ENCODE results near the gene BAIAP2L1.

DNA sequence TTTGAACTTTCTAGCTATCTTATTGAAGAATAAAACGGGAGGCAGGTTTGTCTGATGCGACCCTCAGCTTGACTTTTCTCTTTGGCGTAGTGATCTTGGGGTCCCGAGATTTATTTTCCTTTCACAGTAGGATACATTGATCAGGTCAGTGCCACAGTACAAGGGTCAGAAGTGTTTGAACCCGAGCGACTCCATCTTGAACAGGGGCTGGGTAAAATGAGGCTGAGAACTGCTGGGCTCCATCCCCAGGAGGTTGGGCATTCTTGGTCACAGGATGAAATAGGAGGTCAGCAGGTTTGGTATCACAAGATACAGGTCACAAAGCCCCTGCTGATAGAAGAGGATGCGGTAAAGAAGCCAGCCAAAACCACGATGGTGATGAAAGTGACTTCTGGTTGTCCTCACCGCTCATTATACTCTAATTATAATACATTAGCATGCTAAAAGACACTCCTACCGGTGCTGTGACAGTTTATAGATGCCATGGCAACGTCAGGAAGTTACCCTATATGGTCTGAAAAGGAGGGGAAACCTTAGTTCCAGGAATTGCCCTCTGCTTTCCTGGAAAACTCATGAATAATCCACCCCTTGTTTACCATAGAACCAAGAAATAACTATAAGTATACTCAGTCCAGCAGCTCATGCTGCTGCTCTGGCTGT is 145.8 kb downstream of the BAIAP2L1 start:
- no peak for TF ChIP-seq SCRT1 (tag by site-specific recombination; IDR thresholded peaks at IDR 0.05; ENCODE audit: borderline replicate concordance)
- TF ChIP-seq REPIN1 (tag by site-specific recombination; IDR thresholded peaks at IDR 0.05; ENCODE audit: low read depth), result no peak
- TF ChIP-seq, protein P1, sequence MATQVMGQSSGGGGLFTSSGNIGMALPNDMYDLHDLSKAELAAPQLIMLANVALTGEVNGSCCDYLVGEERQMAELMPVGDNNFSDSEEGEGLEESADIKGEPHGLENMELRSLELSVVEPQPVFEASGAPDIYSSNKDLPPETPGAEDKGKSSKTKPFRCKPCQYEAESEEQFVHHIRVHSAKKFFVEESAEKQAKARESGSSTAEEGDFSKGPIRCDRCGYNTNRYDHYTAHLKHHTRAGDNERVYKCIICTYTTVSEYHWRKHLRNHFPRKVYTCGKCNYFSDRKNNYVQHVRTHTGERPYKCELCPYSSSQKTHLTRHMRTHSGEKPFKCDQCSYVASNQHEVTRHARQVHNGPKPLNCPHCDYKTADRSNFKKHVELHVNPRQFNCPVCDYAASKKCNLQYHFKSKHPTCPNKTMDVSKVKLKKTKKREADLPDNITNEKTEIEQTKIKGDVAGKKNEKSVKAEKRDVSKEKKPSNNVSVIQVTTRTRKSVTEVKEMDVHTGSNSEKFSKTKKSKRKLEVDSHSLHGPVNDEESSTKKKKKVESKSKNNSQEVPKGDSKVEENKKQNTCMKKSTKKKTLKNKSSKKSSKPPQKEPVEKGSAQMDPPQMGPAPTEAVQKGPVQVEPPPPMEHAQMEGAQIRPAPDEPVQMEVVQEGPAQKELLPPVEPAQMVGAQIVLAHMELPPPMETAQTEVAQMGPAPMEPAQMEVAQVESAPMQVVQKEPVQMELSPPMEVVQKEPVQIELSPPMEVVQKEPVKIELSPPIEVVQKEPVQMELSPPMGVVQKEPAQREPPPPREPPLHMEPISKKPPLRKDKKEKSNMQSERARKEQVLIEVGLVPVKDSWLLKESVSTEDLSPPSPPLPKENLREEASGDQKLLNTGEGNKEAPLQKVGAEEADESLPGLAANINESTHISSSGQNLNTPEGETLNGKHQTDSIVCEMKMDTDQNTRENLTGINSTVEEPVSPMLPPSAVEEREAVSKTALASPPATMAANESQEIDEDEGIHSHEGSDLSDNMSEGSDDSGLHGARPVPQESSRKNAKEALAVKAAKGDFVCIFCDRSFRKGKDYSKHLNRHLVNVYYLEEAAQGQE (tag by site-specific recombination; IDR thresholded peaks at IDR 0.05), result no peak
- TF ChIP-seq, protein P2, sequence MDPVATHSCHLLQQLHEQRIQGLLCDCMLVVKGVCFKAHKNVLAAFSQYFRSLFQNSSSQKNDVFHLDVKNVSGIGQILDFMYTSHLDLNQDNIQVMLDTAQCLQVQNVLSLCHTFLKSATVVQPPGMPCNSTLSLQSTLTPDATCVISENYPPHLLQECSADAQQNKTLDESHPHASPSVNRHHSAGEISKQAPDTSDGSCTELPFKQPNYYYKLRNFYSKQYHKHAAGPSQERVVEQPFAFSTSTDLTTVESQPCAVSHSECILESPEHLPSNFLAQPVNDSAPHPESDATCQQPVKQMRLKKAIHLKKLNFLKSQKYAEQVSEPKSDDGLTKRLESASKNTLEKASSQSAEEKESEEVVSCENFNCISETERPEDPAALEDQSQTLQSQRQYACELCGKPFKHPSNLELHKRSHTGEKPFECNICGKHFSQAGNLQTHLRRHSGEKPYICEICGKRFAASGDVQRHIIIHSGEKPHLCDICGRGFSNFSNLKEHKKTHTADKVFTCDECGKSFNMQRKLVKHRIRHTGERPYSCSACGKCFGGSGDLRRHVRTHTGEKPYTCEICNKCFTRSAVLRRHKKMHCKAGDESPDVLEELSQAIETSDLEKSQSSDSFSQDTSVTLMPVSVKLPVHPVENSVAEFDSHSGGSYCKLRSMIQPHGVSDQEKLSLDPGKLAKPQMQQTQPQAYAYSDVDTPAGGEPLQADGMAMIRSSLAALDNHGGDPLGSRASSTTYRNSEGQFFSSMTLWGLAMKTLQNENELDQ (tag by site-specific recombination; IDR thresholded peaks at IDR 0.05; ENCODE audit: low read depth), result no peak
- TF ChIP-seq, protein P3, sequence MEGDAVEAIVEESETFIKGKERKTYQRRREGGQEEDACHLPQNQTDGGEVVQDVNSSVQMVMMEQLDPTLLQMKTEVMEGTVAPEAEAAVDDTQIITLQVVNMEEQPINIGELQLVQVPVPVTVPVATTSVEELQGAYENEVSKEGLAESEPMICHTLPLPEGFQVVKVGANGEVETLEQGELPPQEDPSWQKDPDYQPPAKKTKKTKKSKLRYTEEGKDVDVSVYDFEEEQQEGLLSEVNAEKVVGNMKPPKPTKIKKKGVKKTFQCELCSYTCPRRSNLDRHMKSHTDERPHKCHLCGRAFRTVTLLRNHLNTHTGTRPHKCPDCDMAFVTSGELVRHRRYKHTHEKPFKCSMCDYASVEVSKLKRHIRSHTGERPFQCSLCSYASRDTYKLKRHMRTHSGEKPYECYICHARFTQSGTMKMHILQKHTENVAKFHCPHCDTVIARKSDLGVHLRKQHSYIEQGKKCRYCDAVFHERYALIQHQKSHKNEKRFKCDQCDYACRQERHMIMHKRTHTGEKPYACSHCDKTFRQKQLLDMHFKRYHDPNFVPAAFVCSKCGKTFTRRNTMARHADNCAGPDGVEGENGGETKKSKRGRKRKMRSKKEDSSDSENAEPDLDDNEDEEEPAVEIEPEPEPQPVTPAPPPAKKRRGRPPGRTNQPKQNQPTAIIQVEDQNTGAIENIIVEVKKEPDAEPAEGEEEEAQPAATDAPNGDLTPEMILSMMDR (tag by site-specific recombination; IDR thresholded peaks at IDR 0.05), result no peak
- no peak for TF ChIP-seq SP3 (tag by site-specific recombination; IDR thresholded peaks at IDR 0.05)
- no peak for TF ChIP-seq ZNF121 (tag by site-specific recombination; IDR thresholded peaks at IDR 0.05)
- TF ChIP-seq ZNF184 (tag by site-specific recombination; IDR thresholded peaks at IDR 0.05), result no peak
- TF ChIP-seq, protein P4, sequence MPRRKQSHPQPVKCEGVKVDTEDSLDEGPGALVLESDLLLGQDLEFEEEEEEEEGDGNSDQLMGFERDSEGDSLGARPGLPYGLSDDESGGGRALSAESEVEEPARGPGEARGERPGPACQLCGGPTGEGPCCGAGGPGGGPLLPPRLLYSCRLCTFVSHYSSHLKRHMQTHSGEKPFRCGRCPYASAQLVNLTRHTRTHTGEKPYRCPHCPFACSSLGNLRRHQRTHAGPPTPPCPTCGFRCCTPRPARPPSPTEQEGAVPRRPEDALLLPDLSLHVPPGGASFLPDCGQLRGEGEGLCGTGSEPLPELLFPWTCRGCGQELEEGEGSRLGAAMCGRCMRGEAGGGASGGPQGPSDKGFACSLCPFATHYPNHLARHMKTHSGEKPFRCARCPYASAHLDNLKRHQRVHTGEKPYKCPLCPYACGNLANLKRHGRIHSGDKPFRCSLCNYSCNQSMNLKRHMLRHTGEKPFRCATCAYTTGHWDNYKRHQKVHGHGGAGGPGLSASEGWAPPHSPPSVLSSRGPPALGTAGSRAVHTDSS (tag by site-specific recombination; IDR thresholded peaks at IDR 0.05), result no peak
- no peak for TF ChIP-seq ZBTB21 (tag by site-specific recombination; IDR thresholded peaks at IDR 0.05)
- TF ChIP-seq, protein P5, sequence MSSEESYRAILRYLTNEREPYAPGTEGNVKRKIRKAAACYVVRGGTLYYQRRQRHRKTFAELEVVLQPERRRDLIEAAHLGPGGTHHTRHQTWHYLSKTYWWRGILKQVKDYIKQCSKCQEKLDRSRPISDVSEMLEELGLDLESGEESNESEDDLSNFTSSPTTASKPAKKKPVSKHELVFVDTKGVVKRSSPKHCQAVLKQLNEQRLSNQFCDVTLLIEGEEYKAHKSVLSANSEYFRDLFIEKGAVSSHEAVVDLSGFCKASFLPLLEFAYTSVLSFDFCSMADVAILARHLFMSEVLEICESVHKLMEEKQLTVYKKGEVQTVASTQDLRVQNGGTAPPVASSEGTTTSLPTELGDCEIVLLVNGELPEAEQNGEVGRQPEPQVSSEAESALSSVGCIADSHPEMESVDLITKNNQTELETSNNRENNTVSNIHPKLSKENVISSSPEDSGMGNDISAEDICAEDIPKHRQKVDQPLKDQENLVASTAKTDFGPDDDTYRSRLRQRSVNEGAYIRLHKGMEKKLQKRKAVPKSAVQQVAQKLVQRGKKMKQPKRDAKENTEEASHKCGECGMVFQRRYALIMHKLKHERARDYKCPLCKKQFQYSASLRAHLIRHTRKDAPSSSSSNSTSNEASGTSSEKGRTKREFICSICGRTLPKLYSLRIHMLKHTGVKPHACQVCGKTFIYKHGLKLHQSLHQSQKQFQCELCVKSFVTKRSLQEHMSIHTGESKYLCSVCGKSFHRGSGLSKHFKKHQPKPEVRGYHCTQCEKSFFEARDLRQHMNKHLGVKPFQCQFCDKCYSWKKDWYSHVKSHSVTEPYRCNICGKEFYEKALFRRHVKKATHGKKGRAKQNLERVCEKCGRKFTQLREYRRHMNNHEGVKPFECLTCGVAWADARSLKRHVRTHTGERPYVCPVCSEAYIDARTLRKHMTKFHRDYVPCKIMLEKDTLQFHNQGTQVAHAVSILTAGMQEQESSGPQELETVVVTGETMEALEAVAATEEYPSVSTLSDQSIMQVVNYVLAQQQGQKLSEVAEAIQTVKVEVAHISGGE (tag by site-specific recombination; conservative IDR thresholded peaks at IDR 0.05; ENCODE audit: low read depth), result no peak
- no peak for TF ChIP-seq FEZF1 (tag by site-specific recombination; IDR thresholded peaks at IDR 0.05)
- no peak for TF ChIP-seq ZNF76 (tag by site-specific recombination; IDR thresholded peaks at IDR 0.05; ENCODE audit: borderline replicate concordance, low read depth)
